ENCODE results near the gene INO80D.

GRCh38 chr2:205954707-205955106, 131.3 kb downstream of the INO80D start:
- TF ChIP-seq ZNF720 (CRISPR knock-in tag; IDR thresholded peaks at IDR 0.05), result no peak
- no peak for TF ChIP-seq CTCF (CRISPR knock-in tag; IDR thresholded peaks at IDR 0.05)

All from HepG2 (cell line).